ENCODE results near the gene IFT74. TPM values are rescaled to one million over a fixed set of nuclear protein-coding genes. Genes with fewer than 3 reads are reported as not detected.

The IFT74 gene
- total and polyA plus RNA-seq, 10 of the 15 experiments (the other 5 are each of a cell fraction or from before 2014, with no cell fraction given): 7.6 to 15.4 (median 12.3) TPM

DNA sequence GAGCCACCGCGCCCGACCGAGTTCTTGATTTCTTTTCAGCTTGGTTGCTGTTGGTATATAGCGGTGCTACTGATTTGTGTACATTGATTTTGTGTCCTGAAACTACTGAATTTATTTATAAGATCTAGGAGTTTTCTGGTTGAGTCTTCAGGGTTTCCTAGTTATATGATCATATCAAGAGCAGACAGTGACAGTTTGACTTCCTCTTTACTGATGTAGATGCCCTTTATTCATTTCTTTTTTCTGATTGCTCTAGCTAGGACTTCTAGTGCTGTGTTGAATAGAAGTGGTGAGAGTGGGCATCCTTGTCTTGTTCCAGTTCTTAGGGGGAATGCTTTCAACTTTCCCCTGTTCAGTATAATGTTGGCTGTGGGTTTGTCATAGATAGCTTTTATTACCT lies 66.7 kb downstream of the IFT74 start (continued):
- TF ChIP-seq SMAD1 (IDR thresholded peaks at IDR 0.05; ENCODE audit: low read depth, partially characterized antibody): no peak
- TF ChIP-seq, protein P1, sequence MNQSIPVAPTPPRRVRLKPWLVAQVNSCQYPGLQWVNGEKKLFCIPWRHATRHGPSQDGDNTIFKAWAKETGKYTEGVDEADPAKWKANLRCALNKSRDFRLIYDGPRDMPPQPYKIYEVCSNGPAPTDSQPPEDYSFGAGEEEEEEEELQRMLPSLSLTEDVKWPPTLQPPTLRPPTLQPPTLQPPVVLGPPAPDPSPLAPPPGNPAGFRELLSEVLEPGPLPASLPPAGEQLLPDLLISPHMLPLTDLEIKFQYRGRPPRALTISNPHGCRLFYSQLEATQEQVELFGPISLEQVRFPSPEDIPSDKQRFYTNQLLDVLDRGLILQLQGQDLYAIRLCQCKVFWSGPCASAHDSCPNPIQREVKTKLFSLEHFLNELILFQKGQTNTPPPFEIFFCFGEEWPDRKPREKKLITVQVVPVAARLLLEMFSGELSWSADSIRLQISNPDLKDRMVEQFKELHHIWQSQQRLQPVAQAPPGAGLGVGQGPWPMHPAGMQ (IDR thresholded peaks at IDR 0.05; ENCODE audit: borderline replicate concordance): no peak
- TF ChIP-seq, protein P2, sequence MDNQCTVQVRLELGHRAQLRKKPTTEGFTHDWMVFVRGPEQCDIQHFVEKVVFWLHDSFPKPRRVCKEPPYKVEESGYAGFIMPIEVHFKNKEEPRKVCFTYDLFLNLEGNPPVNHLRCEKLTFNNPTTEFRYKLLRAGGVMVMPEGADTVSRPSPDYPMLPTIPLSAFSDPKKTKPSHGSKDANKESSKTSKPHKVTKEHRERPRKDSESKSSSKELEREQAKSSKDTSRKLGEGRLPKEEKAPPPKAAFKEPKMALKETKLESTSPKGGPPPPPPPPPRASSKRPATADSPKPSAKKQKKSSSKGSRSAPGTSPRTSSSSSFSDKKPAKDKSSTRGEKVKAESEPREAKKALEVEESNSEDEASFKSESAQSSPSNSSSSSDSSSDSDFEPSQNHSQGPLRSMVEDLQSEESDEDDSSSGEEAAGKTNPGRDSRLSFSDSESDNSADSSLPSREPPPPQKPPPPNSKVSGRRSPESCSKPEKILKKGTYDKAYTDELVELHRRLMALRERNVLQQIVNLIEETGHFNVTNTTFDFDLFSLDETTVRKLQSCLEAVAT (IDR thresholded peaks at IDR 0.05): no peak
- no peak for TF ChIP-seq NR2C2 (IDR thresholded peaks at IDR 0.05; ENCODE audit: borderline replicate concordance, control insufficient read depth, insufficient read length, low read depth)
- TF ChIP-seq HCFC1 (IDR thresholded peaks at IDR 0.05; ENCODE audit: low read length): no peak

DNA sequence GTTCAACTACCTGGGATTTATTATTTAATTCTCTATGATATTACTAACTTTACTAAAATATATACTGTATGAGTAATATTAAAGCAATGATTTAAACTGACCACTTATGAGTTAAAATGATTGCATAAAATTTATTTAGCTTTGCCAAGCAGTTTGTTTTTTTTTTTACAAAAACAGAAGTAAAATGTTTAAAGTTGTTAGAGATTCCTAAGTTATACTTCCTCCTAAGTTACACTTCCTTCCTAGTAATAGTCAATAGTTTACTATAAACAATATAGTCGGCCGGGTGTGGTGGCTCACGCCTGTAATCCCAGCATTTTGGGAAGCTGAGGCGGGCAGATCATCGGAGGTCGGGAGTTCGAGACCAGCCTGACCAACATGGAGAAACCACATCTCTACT lies 73.0 kb downstream of the IFT74 start:
- no peak overlapping the region for H3K9ac ChIP-seq (ENCODE audit: control insufficient read depth, insufficient read depth, low read length)
- CTCF ChIA-PET: interaction anchor here (0.9 kb wide), 1 partner anchor 26 kb away, joined by 3 read pairs; no protein-coding TSS in a partner anchor
- ATAC-seq (no peak), DNase-seq (ENCODE audit: low read depth, low spot score) (no peak), FAIRE-seq (no peak)
- no peaks in the 10 kb centered on the region for H3K4me1 ChIP-seq (ENCODE audit: control insufficient read depth, insufficient read depth, low read length)
- no peaks in the 10 kb centered on the region for H3K27me3 ChIP-seq (replicated peaks in 1 of 2; ENCODE audit: control insufficient read depth in 2 of 2, insufficient read depth in 2 of 2, low read length in 1 of 2)
- no peaks in the 10 kb centered on the region for H4K20me1 ChIP-seq (ENCODE audit: control insufficient read depth, insufficient read depth)
- intact Hi-C loops (cut with micrococcal nuclease; ENCODE audit: unreplicated experiment): no loop called here
- no peaks in the 10 kb centered on the region for H3K79me2 ChIP-seq (ENCODE audit: control insufficient read depth, insufficient read depth, low read length)
- H2AFZ ChIP-seq (ENCODE audit: control insufficient read depth, low read depth, low read length): no peak overlapping the region
- RAD21 ChIA-PET (ENCODE audit: unreplicated experiment): no interaction called here
- WGBS (ENCODE audit: insufficient coverage, insufficient replicate concordance, low lambda C conversion rate, missing lambda C conversion rate): 98% methylated on average over 7 of the region's 7 CpGs
- H3K9me3 ChIP-seq (replicated peaks; ENCODE audit: control insufficient read depth, insufficient read depth, low read length): no peaks in the 10 kb centered on the region
- H3K4me3 ChIP-seq: no peak overlapping the region
- in situ Hi-C loops (cut with MboI): no loop called here
- POLR2A ChIA-PET: interaction anchor here (0.9 kb wide), 1 partner anchor 11 kb away, joined by 3 read pairs; no protein-coding TSS in a partner anchor
- H3K27ac ChIP-seq (ENCODE audit: control insufficient read depth, insufficient read depth): no peak overlapping the region
- no peaks in the 10 kb centered on the region for H3K36me3 ChIP-seq (ENCODE audit: control insufficient read depth in 2 of 2, insufficient read depth in 2 of 2, low read length in 1 of 2)
- no peak for TF ChIP-seq TARDBP (IDR thresholded peaks at IDR 0.05; ENCODE audit: borderline replicate concordance)
- no peak for TF ChIP-seq IKZF2 (IDR thresholded peaks at IDR 0.05)
- TF ChIP-seq BHLHE40 (IDR thresholded peaks at IDR 0.05; ENCODE audit: borderline replicate concordance in 1 of 2, low read depth in 2 of 2, low read length in 1 of 2): no peak
- TF ChIP-seq, protein P3, sequence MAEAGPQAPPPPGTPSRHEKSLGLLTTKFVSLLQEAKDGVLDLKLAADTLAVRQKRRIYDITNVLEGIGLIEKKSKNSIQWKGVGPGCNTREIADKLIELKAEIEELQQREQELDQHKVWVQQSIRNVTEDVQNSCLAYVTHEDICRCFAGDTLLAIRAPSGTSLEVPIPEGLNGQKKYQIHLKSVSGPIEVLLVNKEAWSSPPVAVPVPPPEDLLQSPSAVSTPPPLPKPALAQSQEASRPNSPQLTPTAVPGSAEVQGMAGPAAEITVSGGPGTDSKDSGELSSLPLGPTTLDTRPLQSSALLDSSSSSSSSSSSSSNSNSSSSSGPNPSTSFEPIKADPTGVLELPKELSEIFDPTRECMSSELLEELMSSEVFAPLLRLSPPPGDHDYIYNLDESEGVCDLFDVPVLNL (IDR thresholded peaks at IDR 0.05; ENCODE audit: low read depth, low read length): no peak
- no peak for TF ChIP-seq CBFB (IDR thresholded peaks at IDR 0.05; ENCODE audit: low read depth)
- no peak for TF ChIP-seq MEF2A (IDR thresholded peaks at IDR 0.05; ENCODE audit: insufficient read depth, low read depth, low read length)
- TF ChIP-seq NFYA (IDR thresholded peaks at IDR 0.05; ENCODE audit: borderline replicate concordance, low read depth, low read length): no peak
- TF ChIP-seq ZNF384 (IDR thresholded peaks at IDR 0.05; ENCODE audit: borderline replicate concordance, low read depth, low read length): no peak
- no peak for TF ChIP-seq EZH2 (IDR thresholded peaks at IDR 0.05; ENCODE audit: borderline replicate concordance, control insufficient read depth, low read depth, low read length)
- no peak for TF ChIP-seq CBX3 (IDR thresholded peaks at IDR 0.05; ENCODE audit: borderline replicate concordance, low read depth)
- no peak for TF ChIP-seq EP300 (IDR thresholded peaks at IDR 0.05; ENCODE audit: borderline replicate concordance in 1 of 2, control insufficient read depth in 1 of 2, low read depth in 2 of 2, low read length in 2 of 2)
- TF ChIP-seq WRNIP1 (IDR thresholded peaks at IDR 0.05; ENCODE audit: borderline replicate concordance, low read depth, low read length): no peak
- TF ChIP-seq STAT3 (IDR thresholded peaks at IDR 0.05; ENCODE audit: low read depth, low read length): no peak
- no peak for TF ChIP-seq SRF (IDR thresholded peaks at IDR 0.05; ENCODE audit: low read depth in 2 of 2, low read length in 2 of 2)
- no peak for TF ChIP-seq HDAC2 (IDR thresholded peaks at IDR 0.05)
- no TSS peak for BruUV-seq (replicated peaks)
- no peak overlapping the region for H3K4me2 ChIP-seq (ENCODE audit: control insufficient read depth, insufficient read depth)
- SMC1A ChIA-PET (ENCODE audit: uncharacterized antibody, unreplicated experiment): no interaction called here

All from GM12878 (cell line).